Measurements from ENCODE around the gene XPOT.

The XPOT gene

GRCh38 chr12:64497484-64497883 is 93.3 kb downstream of the XPOT start:
- DNase-seq (ENCODE audit: low read depth), result no peak
- no peak overlapping the region for H3K4me3 ChIP-seq (ENCODE audit: low read depth, low read length)
- TF ChIP-seq CTCF (IDR thresholded peaks at IDR 0.05; ENCODE audit: low read depth, low read length, missing control alignments), result no peak

GRCh38 chr12:64497903-64498302 is 93.7 kb downstream of the XPOT start:
- TF ChIP-seq CTCF (IDR thresholded peaks at IDR 0.05; ENCODE audit: low read depth, low read length, missing control alignments), result no peak
- H3K4me3 ChIP-seq (ENCODE audit: low read depth, low read length), result no peak overlapping the region
- DNase-seq (ENCODE audit: low read depth), result no peak

- no peak for TF ChIP-seq CTCF (IDR thresholded peaks at IDR 0.05; ENCODE audit: low read depth, low read length, missing control alignments)
- DNase-seq (ENCODE audit: low read depth), result no peak
- no peak overlapping the region for H3K4me3 ChIP-seq (ENCODE audit: low read depth, low read length)
Observed at GRCh38 chr12:64500394-64500793, 96.2 kb downstream of the XPOT start.
